Uterus (tissue), 2 donors: ENCODE data around the gene GP2.
"Not testable (repeated sequence)": the region's sequence is repeated elsewhere in the genome, so short reads cannot be mapped to it uniquely, and the experiment has no call there.

Source experiments
- POLR2A ChIP-seq, 2 donors: fragments of 450-650 bp; IDR thresholded peaks; one replicate each; pipeline ENCODE4 v1.6.1; 2016; ENCODE audit warnings: antibody characterized with exemption in 2 of 2, mild to moderate bottlenecking in 1 of 2, moderate library complexity in 1 of 2
- TF ChIP-seq, protein P1 (sequence below), 4 experiments: fragments of 200-600 bp in 2 of 4; fragments of 450-650 bp in 2 of 4; sonication (generic) in 2 of 4; IDR thresholded peaks; one replicate each; pipeline ENCODE4 v1.5.1; 2016 to 2019; ENCODE audit warnings: antibody characterized with exemption in 4 of 4, mild to moderate bottlenecking in 2 of 4, moderate library complexity in 1 of 4

GRCh38 chr16:20312536-20313095, 14.7 kb downstream of the GP2 start:
- TF ChIP-seq, protein P1, sequence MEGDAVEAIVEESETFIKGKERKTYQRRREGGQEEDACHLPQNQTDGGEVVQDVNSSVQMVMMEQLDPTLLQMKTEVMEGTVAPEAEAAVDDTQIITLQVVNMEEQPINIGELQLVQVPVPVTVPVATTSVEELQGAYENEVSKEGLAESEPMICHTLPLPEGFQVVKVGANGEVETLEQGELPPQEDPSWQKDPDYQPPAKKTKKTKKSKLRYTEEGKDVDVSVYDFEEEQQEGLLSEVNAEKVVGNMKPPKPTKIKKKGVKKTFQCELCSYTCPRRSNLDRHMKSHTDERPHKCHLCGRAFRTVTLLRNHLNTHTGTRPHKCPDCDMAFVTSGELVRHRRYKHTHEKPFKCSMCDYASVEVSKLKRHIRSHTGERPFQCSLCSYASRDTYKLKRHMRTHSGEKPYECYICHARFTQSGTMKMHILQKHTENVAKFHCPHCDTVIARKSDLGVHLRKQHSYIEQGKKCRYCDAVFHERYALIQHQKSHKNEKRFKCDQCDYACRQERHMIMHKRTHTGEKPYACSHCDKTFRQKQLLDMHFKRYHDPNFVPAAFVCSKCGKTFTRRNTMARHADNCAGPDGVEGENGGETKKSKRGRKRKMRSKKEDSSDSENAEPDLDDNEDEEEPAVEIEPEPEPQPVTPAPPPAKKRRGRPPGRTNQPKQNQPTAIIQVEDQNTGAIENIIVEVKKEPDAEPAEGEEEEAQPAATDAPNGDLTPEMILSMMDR (IDR thresholded peaks at IDR 0.05): not testable (repeated sequence)
- not testable (repeated sequence) for TF ChIP-seq POLR2A (IDR thresholded peaks at IDR 0.05)
